SK-N-SH treated with all-trans-retinoic acid at 6 μM for 48 hours (cell line): ENCODE results near the gene MAST4.

Experiments
- ESRRG ChIP-seq: fragments of 250-450 bp; sonication (Bioruptor Pico); IDR thresholded peaks from 2 replicates; pipeline ENCODE4 v1.6.1; 2021; ENCODE audit warnings: mild to moderate bottlenecking
- ZFP3 ChIP-seq: fragments of 250-450 bp; sonication (Bioruptor Pico); IDR thresholded peaks from 2 replicates; pipeline ENCODE4 v1.5.0; 2020; ENCODE audit warnings: mild to moderate bottlenecking, moderate library complexity
- ZFP30 ChIP-seq: fragments of 450-650 bp; formaldehyde crosslinking; IDR thresholded peaks from 2 replicates; pipeline ENCODE4 v1.5.0; 2022; ENCODE audit warnings: mild to moderate bottlenecking, moderate library complexity
- TF ChIP-seq, protein P1 (sequence below): fragments of 250-450 bp; sonication (Bioruptor Pico); IDR thresholded peaks from 2 replicates; pipeline ENCODE4 v1.5.1; 2021; ENCODE audit warnings: mild to moderate bottlenecking, moderate library complexity
- TF ChIP-seq, protein P2 (sequence below): fragments of 250-450 bp; sonication (Bioruptor Pico); IDR thresholded peaks from 2 replicates; pipeline ENCODE4 v1.5.1; 2020; ENCODE audit warnings: low read depth, mild to moderate bottlenecking, moderate library complexity

DNA sequence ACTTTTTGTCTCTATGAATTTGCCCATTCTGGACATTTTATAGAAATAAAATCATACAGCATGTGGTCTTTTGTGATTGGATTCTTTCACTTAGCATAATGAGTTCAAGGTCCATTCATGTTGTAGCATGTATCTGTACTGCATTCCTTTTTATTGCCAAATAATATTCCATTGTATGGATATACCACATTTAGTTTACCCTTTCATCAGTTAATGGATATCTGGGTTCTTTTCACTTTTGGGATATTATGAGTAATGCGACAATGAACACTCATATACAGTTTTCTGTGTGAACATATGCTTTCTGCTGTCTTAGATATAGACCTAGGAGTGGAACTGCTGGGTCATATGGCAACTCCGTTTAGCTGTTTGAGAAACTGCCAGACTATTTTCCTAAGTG is 41.3 kb upstream of the MAST4 start:
- TF ChIP-seq, protein P1, sequence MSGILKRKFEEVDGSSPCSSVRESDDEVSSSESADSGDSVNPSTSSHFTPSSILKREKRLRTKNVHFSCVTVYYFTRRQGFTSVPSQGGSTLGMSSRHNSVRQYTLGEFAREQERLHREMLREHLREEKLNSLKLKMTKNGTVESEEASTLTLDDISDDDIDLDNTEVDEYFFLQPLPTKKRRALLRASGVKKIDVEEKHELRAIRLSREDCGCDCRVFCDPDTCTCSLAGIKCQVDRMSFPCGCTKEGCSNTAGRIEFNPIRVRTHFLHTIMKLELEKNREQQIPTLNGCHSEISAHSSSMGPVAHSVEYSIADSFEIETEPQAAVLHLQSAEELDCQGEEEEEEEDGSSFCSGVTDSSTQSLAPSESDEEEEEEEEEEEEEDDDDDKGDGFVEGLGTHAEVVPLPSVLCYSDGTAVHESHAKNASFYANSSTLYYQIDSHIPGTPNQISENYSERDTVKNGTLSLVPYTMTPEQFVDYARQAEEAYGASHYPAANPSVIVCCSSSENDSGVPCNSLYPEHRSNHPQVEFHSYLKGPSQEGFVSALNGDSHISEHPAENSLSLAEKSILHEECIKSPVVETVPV (CRISPR knock-in tag) = no peak
- TF ChIP-seq ESRRG (CRISPR knock-in tag) (no peak), ZFP3 (no peak), ZFP30 (CRISPR knock-in tag) (no peak)
- TF ChIP-seq, protein P2, sequence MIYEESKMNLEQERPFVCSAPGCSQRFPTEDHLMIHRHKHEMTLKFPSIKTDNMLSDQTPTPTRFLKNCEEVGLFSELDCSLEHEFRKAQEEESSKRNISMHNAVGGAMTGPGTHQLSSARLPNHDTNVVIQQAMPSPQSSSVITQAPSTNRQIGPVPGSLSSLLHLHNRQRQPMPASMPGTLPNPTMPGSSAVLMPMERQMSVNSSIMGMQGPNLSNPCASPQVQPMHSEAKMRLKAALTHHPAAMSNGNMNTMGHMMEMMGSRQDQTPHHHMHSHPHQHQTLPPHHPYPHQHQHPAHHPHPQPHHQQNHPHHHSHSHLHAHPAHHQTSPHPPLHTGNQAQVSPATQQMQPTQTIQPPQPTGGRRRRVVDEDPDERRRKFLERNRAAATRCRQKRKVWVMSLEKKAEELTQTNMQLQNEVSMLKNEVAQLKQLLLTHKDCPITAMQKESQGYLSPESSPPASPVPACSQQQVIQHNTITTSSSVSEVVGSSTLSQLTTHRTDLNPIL (CRISPR knock-in tag) = no peak
